GM12878 (cell line): ENCODE results near the gene BTNL9. TPM values are rescaled to one million over a fixed set of nuclear protein-coding genes. Genes with fewer than 3 reads are reported as not detected.

Source experiments
- ATAC-seq: fragments of 200-7000 bp; cut with Tn5 transposase; 3 replicates; pipeline ENCODE4 v1.9.1; 2020; ENCODE audit warnings: mild to moderate bottlenecking, moderate library complexity
- BruUV-seq: library from RNA; stranded (reverse); fragments of 400-500 nt; replicated peaks from 2 replicates; lab custom pipeline; 2021; lab: Mats Ljungman, UMichigan
- CTCF ChIA-PET: fragments of 300-600 bp; sonication (Branson Sonifier 250); formaldehyde crosslinking; extraction: SDS; loops from one replicate; lab custom pipeline; 2021; ENCODE audit warnings: inconsistent platforms; lab: Yijun Ruan, JAX
- POLR2A ChIA-PET: fragments of 350-600 bp; formaldehyde crosslinking; extraction: SDS; loops from one replicate; lab custom pipeline; 2021; ENCODE audit warnings: inconsistent platforms; lab: Charles Lee
- RAD21 ChIA-PET: fragments of 300-600 bp; sonication (Branson Sonifier 250); formaldehyde crosslinking; loops from one replicate; lab custom pipeline; 2023; ENCODE audit warnings: antibody characterized with exemption; ENCODE audit not compliant: unreplicated experiment; lab: Charles Lee
- SMC1A ChIA-PET: fragments of 300-600 bp; sonication (Branson Sonifier 250); formaldehyde crosslinking; loops from one replicate; lab custom pipeline; 2023; ENCODE audit not compliant: unreplicated experiment, uncharacterized antibody; lab: Charles Lee
- DNase-seq: peaks from one replicate; pipeline ENCODE4 v3.0.0-alpha.2; 2011; ENCODE audit warnings: low read depth, low spot score
- FAIRE-seq: peaks from 3 replicates; lab custom pipeline; 2011; peaks lifted over from hg19 to GRCh38; lab: Jason Lieb, UNC
- H2AFZ ChIP-seq: 2 replicates; pipeline ENCODE4 v1.6.0; 2011; ENCODE audit warnings: low read depth, low read length, control low read depth; ENCODE audit not compliant: control insufficient read depth
- H3K27ac ChIP-seq: 2 replicates; pipeline ENCODE4 v1.5.1; 2011; ENCODE audit warnings: control low read depth; ENCODE audit not compliant: control insufficient read depth, insufficient read depth
- H3K27me3 ChIP-seq, 2 experiments: replicated peaks in 1 of 2; 2 replicates each; pipeline versions ENCODE4 v1.6.0 to v1.6.1; 2011; ENCODE audit warnings: low read length in 1 of 2; ENCODE audit not compliant: control insufficient read depth in 2 of 2, insufficient read depth in 2 of 2
- H3K36me3 ChIP-seq, 2 experiments: 2 replicates each; pipeline ENCODE4 v1.5.1; 2011; ENCODE audit warnings: low read length in 1 of 2; ENCODE audit not compliant: control insufficient read depth in 2 of 2, insufficient read depth in 2 of 2
- H3K4me1 ChIP-seq: 2 replicates; pipeline ENCODE4 v1.6.1; 2011; ENCODE audit warnings: mild to moderate bottlenecking, low read length, moderate library complexity, mixed read lengths; ENCODE audit not compliant: control insufficient read depth, insufficient read depth
- H3K4me2 ChIP-seq: 2 replicates; pipeline ENCODE4 v1.6.0; 2011; ENCODE audit warnings: control low read depth; ENCODE audit not compliant: control insufficient read depth, insufficient read depth
- H3K4me3 ChIP-seq: fragments of 200-600 bp; sonication (generic); 2 replicates; pipeline ENCODE4 v1.5.1; 2016
- H3K79me2 ChIP-seq: 2 replicates; pipeline ENCODE4 v1.6.0; 2011; ENCODE audit warnings: low read length; ENCODE audit not compliant: control insufficient read depth, insufficient read depth
- H3K9ac ChIP-seq: 2 replicates; pipeline ENCODE4 v1.8.0; 2011; ENCODE audit warnings: low read length, control low read depth, mixed read lengths; ENCODE audit not compliant: control insufficient read depth, insufficient read depth
- H3K9me3 ChIP-seq: replicated peaks from 3 replicates; pipeline ENCODE4 v1.5.1; 2011; ENCODE audit warnings: mild to moderate bottlenecking, low read length; ENCODE audit not compliant: control insufficient read depth, insufficient read depth
- H4K20me1 ChIP-seq: 2 replicates; pipeline ENCODE4 v1.6.0; 2011; ENCODE audit not compliant: control insufficient read depth, insufficient read depth
- IKZF1 ChIP-seq: fragments of 450-650 bp; conservative IDR thresholded peaks from 2 replicates; pipeline ENCODE4 v1.6.1; 2017; ENCODE audit warnings: antibody characterized with exemption, mild to moderate bottlenecking
- MTA2 ChIP-seq: fragments of 450-650 bp; IDR thresholded peaks from 2 replicates; pipeline ENCODE4 v1.6.1; 2016; ENCODE audit warnings: low read depth, mild to moderate bottlenecking, moderate library complexity
- MTA3 ChIP-seq: IDR thresholded peaks from 2 replicates; pipeline ENCODE4 v1.6.1; 2012; ENCODE audit warnings: low read length, inconsistent platforms, borderline replicate concordance
- WGBS: methylation state at CpG from one replicate; pipeline ENCODE4 v1.1.6; 2016; ENCODE audit warnings: low lambda C conversion rate; ENCODE audit not compliant: insufficient replicate concordance, insufficient coverage; ENCODE audit errors: missing lambda C conversion rate; 5-methylcytosine and 5-hydroxymethylcytosine counted together
- in situ Hi-C: fragments of 300-500 bp; cut with MboI; formaldehyde crosslinking; loops from 9 replicates; pipeline ENCODE4 v1.14.3; 2018; ENCODE audit warnings: mixed read lengths
- intact Hi-C: fragments of 100-400 bp; cut with micrococcal nuclease; formaldehyde crosslinking; loops from one replicate; pipeline ENCODE4 v1.14.2; 2022; ENCODE audit not compliant: unreplicated experiment
- polyA plus RNA-seq, 11 experiments: library from polyadenylated mRNA; depleted of rRNA in 4 of 11; unstranded in 6 of 11; stranded (reverse) in 5 of 11; fragments of >200 nt; fragmentation: Nextera tagmentation in 4 of 11; fragmentation: Illumina TruSeq in 1 of 11; extraction: Ambion mirVana in 4 of 11; extraction: Trizol in 1 of 11; gene quantifications; 1 replicate in 1 of 11; 2 replicates in 10 of 11; pipeline versions ENCODE4 v1.2.1 to v1.2.3, GENCODE V29; 2011 to 2016; ENCODE audit warnings: inconsistent platforms in 2 of 11, missing spikeins in 2 of 11, low read depth in 1 of 11
- total RNA-seq, 4 experiments: library from RNA; depleted of rRNA in 3 of 4; stranded (reverse); fragments of >200 nt in 3 of 4; fragmentation: Illumina TruSeq in 1 of 4; extraction: Trizol in 1 of 4; gene quantifications; 2 replicates each; pipeline versions ENCODE4 v1.2.1 to v1.2.3, GENCODE V29; 2013 to 2021
- TF ChIP-seq, protein P1 (sequence below): fragments of 450-650 bp; IDR thresholded peaks from 2 replicates; pipeline ENCODE4 v1.6.1; 2016; ENCODE audit warnings: mild to moderate bottlenecking, moderate library complexity, borderline replicate concordance

Gene BTNL9
- total and polyA plus RNA-seq, 10 of the 15 experiments (the other 5 are each of a cell fraction or from before 2014, with no cell fraction given), result 0.01 to 16.5 (median 0.06) TPM; not detected in 5

DNA sequence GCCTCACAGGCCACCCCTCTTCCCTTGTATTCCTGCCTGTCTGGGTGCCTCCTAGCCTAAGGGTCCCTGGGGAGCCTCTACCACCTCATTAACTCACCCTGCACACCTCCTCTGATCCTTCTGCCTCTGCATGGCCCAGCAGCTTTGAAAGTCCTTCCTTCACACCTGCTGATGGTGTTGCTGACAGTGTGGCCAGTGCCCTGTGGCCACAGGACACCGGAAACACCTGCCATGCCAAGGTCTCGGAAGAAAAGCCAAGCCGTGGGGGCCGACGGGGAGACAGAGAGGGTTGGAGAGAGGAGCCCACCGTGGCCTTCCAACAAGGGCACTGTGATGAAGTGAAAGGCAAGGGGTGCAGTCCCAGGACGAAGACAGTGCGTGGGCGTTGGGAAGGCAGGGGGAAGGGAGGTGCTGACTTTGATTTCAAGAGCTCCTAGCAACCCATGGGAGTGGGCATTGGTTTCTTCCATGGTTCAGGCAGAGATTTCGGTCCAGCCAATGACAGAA lies 4.1 kb downstream of the BTNL9 start:
- H3K4me2 ChIP-seq, result no peak overlapping the region
- ChIA-PET CTCF (interaction anchor here (0.9 to 3.4 kb wide), 9 partner anchors 11 to 175 kb away, joined by 3 to 12 read pairs (median 3); no protein-coding TSS in a partner anchor), SMC1A (interaction anchor here (0.5 to 1.4 kb wide), 6 partner anchors 8 to 205 kb away, joined by 3 to 4 read pairs (median 4); no protein-coding TSS in a partner anchor), RAD21 (interaction anchor here (0.9 to 2.2 kb wide), 3 partner anchors 106 to 132 kb away, joined by 3 to 7 read pairs (median 4); no protein-coding TSS in a partner anchor), POLR2A (no interaction called here)
- 37% methylated on average over 10 of the region's 10 CpGs for WGBS
- DNase-seq, result no peak
- H3K9ac ChIP-seq, result no peak overlapping the region
- no TSS peak for BruUV-seq
- H3K36me3 ChIP-seq, result no peaks in the 10 kb centered on the region
- H3K9me3 ChIP-seq, result no peaks in the 10 kb centered on the region; the same call in 2 of the 3 replicates
- H3K27me3 ChIP-seq, result no peaks in the 10 kb centered on the region
- TF ChIP-seq IKZF1 (peak; percentile 14; the same call in 1 of the 2 replicates), MTA3 (no peak), MTA2 (0 out of 2 replicates have a peak, but pooled peaks have one; percentile 18)
- TF ChIP-seq, protein P1, sequence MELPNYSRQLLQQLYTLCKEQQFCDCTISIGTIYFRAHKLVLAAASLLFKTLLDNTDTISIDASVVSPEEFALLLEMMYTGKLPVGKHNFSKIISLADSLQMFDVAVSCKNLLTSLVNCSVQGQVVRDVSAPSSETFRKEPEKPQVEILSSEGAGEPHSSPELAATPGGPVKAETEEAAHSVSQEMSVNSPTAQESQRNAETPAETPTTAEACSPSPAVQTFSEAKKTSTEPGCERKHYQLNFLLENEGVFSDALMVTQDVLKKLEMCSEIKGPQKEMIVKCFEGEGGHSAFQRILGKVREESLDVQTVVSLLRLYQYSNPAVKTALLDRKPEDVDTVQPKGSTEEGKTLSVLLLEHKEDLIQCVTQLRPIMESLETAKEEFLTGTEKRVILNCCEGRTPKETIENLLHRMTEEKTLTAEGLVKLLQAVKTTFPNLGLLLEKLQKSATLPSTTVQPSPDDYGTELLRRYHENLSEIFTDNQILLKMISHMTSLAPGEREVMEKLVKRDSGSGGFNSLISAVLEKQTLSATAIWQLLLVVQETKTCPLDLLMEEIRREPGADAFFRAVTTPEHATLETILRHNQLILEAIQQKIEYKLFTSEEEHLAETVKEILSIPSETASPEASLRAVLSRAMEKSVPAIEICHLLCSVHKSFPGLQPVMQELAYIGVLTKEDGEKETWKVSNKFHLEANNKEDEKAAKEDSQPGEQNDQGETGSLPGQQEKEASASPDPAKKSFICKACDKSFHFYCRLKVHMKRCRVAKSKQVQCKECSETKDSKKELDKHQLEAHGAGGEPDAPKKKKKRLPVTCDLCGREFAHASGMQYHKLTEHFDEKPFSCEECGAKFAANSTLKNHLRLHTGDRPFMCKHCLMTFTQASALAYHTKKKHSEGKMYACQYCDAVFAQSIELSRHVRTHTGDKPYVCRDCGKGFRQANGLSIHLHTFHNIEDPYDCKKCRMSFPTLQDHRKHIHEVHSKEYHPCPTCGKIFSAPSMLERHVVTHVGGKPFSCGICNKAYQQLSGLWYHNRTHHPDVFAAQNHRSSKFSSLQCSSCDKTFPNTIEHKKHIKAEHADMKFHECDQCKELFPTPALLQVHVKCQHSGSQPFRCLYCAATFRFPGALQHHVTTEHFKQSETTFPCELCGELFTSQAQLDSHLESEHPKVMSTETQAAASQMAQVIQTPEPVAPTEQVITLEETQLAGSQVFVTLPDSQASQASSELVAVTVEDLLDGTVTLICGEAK, result no peak
- H3K27ac ChIP-seq, result no peak overlapping the region
- in situ Hi-C loops, result no loop called here
- intact Hi-C loops, result no loop called here
- H4K20me1 ChIP-seq, result no peaks in the 10 kb centered on the region
- H3K79me2 ChIP-seq, result no peaks in the 10 kb centered on the region
- H3K4me3 ChIP-seq, result no peak overlapping the region
- FAIRE-seq, result no peak
- no peaks in the 10 kb centered on the region for H3K4me1 ChIP-seq
- ATAC-seq, result no peak
- no peak overlapping the region for H2AFZ ChIP-seq
